KOPT-K1 (cell line): ENCODE results near the gene LMOD3.

Experiments
- H3K27ac ChIP-seq: fragments of 200-600 bp; sonication (generic); 2 replicates; pipeline ENCODE4 v1.5.1; 2016; ENCODE audit warnings: antibody characterized with exemption, mild to moderate bottlenecking, low read depth, low read length; ENCODE audit not compliant: poor library complexity, severe bottlenecking
- H3K36me3 ChIP-seq: fragments of 200-600 bp; sonication (generic); 2 replicates; pipeline ENCODE4 v1.5.1; 2017; ENCODE audit warnings: antibody characterized with exemption, mild to moderate bottlenecking, low read length, moderate library complexity; ENCODE audit not compliant: insufficient read depth
- H3K9me3 ChIP-seq: fragments of 200-600 bp; sonication (generic); 2 replicates; pipeline ENCODE4 v1.5.1; 2017; ENCODE audit warnings: antibody characterized with exemption, low read length, mild to moderate bottlenecking; ENCODE audit not compliant: insufficient read depth, poor library complexity, severe bottlenecking

LMOD3 gene

DNA sequence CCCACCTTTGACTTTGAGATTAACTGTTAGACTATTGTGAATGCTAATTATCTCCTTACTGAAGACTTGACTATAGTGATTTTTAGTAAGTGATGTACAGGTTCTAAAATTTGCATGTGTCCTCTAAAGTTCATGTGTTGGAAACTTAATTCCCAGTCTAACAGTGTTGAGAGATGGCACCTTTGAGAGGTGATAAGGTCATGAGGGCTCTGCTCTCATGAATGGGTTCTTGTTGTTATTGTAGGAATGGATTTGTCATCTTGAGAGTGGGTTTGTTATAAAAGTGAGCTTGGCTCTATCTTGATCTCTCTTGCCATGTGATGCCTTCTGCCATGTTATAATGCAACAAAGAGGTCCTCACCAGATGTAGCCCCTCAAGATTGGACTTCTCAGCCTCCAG is 18.9 kb upstream of the LMOD3 start:
- Histone ChIP-seq H3K36me3 (no peaks in the 10 kb centered on the region), H3K27ac (no peak overlapping the region), H3K9me3 (no peaks in the 10 kb centered on the region)

DNA sequence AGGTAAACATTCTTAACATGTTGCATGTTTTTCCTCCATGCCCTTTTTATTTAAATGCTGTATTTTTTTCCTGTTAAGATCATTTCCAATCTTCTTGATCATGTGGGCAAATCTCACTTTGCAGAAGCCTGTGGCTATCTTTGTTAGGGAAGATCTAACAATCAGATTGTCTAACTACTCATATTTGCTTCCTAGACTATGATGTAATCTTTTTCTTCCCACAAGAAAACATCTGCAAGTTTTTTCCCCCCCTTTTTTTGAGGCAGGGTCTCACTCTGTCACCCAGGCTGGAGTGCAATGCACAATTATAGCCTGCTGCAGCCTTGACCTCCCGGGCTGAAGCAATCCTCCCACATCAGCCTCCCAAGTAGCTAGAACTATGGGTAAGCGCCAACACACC is 15.0 kb upstream of the LMOD3 start:
- Histone ChIP-seq H3K27ac (no peak overlapping the region), H3K9me3 (no peaks in the 10 kb centered on the region), H3K36me3 (no peaks in the 10 kb centered on the region)

DNA sequence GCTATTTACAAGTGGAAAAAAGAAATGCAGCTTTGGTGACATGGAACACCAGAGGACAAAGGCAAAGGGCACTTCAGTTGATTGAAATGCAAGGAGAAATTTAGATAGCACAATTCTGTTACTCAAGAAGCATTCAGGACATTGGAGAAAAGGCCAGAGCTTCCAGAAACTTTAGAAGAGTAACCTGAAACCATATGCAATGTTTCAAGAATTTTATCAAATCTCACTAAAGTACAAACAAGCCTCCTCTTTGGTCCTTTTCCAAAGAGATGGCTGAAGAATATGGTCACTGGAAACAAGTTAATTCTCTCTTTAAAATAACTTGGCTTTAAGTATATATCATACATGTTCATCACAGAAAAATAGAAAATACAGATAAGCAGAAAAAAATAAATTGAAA is 14.6 kb upstream of the LMOD3 start:
- Histone ChIP-seq H3K9me3 (no peaks in the 10 kb centered on the region), H3K27ac (no peak overlapping the region), H3K36me3 (no peaks in the 10 kb centered on the region)

DNA sequence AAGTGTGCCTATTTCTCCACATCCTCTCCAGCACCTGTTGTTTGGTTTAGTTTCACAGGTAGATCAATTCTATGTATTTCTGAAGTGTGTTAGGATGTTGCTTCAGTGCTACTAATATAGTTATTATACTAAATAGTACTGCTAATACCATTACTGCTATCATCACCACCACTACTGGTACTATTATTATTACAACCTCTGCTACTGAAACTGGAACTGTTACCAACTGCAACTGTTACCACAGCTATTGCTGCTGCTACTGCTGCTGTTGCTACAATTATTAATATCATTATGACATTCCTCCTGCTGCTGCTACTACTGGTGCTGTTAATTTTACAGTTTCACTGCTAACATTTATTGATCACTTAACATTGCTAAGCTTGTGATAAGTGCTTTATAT is 8.3 kb upstream of the LMOD3 start:
- Histone ChIP-seq H3K36me3 (no peaks in the 10 kb centered on the region), H3K9me3 (no peaks in the 10 kb centered on the region), H3K27ac (no peak overlapping the region)

DNA sequence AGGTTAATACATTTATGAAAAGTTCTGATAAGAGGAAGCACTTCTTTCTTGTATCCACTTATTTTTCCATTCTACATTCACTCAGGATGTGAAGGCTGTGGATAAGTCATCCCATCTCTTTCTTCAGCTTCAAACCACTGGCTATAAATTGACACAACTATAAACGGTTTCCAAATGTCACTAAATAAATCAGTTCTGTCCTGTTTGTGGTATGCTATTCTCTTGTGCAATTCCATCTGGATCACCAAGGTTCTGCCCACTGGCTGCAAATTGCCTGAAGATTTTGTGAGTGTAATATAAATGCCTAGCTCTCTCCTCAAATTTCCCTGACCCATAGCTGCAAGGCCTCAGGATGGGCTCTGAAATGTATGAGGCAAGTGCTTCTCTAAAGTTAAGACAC is 7.1 kb upstream of the LMOD3 start:
- Histone ChIP-seq H3K27ac (no peak overlapping the region), H3K36me3 (no peaks in the 10 kb centered on the region), H3K9me3 (no peaks in the 10 kb centered on the region)

DNA sequence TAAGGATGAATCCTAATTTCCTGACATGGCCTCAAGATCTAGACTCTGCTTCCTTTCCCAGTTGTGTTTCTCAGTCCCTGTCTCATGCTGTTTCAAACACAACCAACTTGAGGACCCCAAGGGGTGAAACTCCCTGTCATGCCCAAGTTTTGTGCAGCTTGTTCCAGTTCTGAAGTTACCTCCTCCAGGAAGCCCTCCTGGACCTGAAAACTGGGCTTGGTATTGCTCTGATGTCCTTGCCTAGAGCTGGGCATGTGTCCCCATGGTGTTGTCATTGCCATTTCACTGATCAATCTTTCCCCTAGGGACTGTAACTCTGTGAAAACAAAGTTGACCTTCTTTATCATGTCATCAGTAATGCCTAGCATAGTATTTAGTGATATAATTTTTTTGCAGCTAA is 6.1 kb upstream of the LMOD3 start:
- Histone ChIP-seq H3K27ac (no peak overlapping the region), H3K36me3 (no peaks in the 10 kb centered on the region), H3K9me3 (no peaks in the 10 kb centered on the region)

DNA sequence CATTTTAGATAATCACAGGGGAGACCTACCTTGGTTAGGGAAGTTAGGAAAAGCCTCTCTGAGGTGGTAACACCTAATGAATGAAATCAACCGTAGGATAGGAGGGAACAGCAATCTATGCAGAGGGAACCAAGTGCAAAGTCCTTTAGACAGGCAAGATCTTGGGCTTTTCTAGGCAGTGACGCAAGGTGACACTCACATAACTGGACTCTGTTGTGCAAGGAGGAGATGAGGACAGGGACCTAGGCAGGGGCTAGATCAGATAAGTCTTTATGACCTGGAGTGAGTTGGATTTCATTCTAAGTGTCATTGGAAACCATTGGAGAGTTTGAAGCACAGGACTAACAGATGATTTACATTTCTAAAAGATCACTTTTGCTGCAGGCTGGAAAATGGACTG is 4.6 kb upstream of the LMOD3 start:
- Histone ChIP-seq H3K27ac (no peak overlapping the region), H3K36me3 (no peaks in the 10 kb centered on the region), H3K9me3 (no peaks in the 10 kb centered on the region)

DNA sequence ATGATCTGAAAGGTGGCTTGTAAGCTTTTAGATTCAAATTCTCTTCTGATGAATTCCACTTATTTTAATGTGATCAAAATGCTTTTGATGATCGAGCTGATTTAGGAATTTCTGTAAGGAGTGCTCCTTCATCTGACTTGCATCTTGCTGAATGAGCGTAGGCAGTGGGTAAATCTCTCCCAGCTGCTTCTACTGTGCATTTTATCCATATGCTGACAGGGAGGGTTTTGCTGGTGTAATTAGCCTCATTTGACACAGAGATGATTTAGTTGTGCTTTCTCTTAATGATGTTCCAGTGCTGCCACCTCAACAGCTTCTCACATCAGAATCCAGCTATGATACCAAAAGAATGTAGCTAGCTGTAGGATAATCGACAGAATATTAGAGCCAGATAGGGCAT is 3.8 kb upstream of the LMOD3 start:
- H3K9me3 ChIP-seq: no peaks in the 10 kb centered on the region
- no peaks in the 10 kb centered on the region for H3K36me3 ChIP-seq
- no peak overlapping the region for H3K27ac ChIP-seq

DNA sequence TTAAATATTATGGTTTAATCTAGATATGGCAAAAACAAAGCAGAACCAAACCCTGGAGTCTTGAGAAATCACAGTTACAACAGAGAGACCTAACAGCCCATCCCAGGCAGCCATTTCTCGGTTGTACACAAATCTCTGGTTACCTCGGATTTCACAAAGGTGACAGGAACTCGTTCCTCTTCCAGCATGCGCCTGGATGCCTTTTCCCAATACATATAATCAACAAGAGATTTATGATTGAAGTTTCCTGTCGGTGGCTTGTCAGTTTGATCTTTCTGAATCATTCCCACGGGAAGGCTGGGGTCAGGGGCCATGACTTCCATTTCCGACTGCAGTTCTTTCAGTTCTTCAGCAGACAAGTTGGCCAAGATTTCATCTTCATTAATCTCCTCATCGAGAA is 445 bp downstream of the LMOD3 start:
- no peaks in the 10 kb centered on the region for H3K9me3 ChIP-seq
- H3K27ac ChIP-seq: no peak overlapping the region
- H3K36me3 ChIP-seq: no peaks in the 10 kb centered on the region

DNA sequence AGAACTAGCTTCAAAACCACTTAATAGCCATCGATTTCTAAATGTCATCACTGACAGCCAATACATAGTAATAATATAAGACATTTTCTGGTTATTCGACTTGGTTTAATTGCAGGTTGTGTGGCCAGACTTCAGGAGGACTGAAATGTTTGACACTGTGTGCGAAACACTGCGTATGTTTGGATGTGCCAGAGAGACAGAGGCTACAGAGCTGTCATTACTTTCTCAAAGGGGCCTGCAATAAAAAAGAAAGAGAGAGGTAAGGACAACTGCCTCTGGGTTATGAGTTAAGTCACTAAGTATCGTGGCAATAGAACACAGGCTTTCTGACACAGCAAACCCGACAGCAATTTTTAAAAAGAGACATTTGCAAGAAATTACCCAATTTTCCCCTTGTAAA is 882 bp downstream of the LMOD3 start:
- Histone ChIP-seq H3K27ac (no peak overlapping the region), H3K36me3 (no peaks in the 10 kb centered on the region), H3K9me3 (no peaks in the 10 kb centered on the region)

DNA sequence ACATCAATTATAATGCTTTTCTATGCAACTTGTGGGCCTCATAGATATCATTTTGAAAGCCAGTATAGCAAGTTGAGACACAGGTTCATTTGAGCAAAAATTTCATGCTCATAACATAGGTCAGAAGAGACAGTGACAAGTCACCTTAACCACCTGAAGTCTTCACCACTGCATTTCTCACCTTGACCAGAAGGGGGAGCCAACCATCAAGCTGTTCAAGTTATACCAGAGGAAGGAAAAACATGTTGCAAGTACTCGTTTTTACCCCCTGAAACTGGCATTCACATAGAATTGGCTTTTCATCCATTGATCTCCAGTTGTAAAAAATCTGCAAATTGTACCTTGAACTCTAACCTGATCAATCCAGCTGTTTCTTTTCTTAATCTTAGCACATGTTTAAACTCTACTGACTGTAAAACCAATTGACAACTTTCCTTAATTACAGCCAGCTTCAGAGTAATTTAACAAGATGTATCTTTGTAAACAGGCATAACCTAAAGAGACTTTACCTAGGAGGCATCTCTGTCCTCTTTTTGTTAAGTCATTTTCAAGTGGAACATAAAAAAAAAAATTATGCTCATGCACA is 1.4 kb downstream of the LMOD3 start:
- Histone ChIP-seq H3K9me3 (no peaks in the 10 kb centered on the region), H3K27ac (no peak overlapping the region), H3K36me3 (no peaks in the 10 kb centered on the region)

DNA sequence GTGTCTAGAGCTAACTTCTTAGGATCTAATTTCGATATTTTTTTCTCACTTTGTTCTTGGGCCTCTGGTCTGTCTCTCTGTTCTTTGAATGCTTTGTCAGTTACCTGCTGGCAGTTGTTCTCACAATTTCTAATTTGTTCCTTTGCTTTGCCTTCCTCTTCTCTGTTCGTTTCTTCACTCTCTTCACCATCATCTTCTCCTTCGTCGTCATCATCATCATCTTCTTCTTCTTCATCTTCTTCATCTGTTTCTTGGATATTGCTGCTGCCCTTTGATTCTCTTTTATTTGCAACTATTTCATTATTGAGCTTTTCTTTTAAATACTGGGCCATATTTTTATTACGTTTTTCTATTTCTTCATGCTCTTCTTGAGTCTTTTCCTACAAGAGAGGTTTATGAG is 2.7 kb downstream of the LMOD3 start:
- H3K9me3 ChIP-seq: no peaks in the 10 kb centered on the region
- no peaks in the 10 kb centered on the region for H3K36me3 ChIP-seq

DNA sequence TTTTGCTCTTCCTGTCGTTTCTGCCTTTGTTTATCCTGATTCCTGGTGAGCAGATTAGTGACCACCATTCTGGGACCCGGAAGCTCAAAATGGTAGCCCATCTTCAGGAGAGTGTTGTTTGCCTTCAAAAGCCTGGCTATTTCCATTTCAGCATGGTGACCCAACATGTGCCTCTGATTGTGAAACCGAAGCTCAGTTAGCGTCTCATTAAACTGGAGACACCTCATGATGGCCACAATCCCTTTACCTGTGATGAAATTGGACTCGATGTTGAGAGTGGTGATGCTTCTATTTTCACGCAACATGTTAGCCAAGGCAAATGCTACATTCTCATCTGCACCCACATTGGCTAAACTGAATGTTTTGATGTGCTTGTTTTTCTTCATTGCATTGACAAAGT is 3.3 kb downstream of the LMOD3 start:
- Histone ChIP-seq H3K9me3 (no peaks in the 10 kb centered on the region), H3K27ac (no peak overlapping the region), H3K36me3 (no peaks in the 10 kb centered on the region)

More for the DNA sequence above, 2.7 kb downstream of the LMOD3 start:
- no peak overlapping the region for H3K27ac ChIP-seq

DNA sequence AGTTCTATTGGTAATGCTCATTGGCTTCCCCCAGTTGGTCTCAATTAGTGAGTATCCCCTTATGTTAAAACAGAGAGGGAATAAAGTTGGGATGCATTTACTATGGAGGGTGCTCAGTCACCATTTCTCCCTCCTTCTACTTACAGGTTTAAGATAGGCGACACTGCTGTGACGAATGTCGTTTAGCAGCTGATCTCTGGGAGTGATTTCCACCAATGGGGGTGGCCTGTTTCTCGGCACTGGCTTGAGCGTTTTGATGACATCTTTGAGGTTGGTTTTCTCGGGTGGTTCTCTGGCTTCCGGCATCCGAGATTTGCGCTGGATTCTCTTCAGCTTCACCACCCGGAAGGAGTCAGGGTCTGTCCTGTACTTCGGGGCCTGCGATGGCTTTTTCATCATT is 3.8 kb downstream of the LMOD3 start:
- H3K27ac ChIP-seq: no peak overlapping the region
- H3K36me3 ChIP-seq: no peaks in the 10 kb centered on the region
- no peaks in the 10 kb centered on the region for H3K9me3 ChIP-seq

DNA sequence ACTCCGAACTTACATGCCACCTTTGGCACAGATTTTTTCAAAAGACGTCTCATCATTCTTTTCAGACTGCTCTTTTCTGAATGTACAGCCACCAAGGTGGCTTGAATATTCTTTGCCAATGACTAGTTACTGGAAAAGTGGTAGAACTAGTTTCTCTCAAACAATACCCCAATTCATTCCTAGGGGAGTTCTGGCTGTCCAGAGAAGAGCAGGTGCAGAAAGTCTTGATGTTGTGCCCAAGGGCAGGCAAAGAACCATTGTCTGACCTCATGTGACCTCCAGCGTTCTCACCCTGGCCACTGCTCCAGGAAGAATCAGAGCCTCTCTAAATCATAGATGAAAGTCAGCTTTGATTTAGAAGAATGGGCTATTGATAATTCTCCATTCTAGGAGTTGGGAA is 5.5 kb downstream of the LMOD3 start:
- H3K36me3 ChIP-seq: no peaks in the 10 kb centered on the region
- no peaks in the 10 kb centered on the region for H3K9me3 ChIP-seq
- no peak overlapping the region for H3K27ac ChIP-seq

DNA sequence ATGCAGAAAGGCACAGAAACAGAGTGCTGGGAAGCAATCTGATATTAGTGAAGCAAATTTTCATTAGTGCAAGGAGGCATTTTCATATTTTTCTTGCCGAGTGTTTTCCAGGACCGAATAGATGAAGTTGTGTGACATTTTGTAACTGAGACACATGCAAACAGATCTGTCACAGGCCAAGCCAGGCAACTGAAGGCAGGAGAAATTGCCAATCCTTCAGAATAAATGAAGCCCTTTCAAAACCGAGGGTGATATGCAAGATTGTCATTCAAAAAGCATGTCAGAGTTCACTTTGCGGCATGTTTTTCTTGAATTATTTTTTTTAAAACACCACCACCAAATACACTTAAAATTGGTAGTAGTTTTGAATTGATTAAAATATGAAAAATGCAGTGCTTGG is 6.2 kb downstream of the LMOD3 start:
- Histone ChIP-seq H3K36me3 (no peaks in the 10 kb centered on the region), H3K27ac (no peak overlapping the region)

DNA sequence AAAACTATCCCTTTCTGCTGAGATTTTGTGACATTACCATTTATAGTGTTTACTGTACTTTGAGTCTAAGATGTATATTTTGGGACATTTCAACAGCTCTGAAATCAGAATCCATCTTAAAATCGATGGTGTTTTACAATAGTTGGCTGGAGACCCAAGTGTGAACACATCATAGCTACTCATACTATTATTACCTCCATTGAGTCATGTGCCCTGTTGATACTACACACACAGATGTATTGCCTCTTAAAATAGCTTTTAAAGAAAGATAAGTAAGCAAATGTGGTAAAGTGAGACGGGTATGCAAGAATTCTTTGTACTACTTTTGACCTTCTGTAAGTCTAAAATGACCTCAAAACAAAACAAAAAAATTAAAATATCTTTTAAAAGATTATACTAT is 6.7 kb downstream of the LMOD3 start:
- no peak overlapping the region for H3K27ac ChIP-seq
- no peaks in the 10 kb centered on the region for H3K36me3 ChIP-seq
- H3K9me3 ChIP-seq: no peaks in the 10 kb centered on the region

More for the DNA sequence above, 6.2 kb downstream of the LMOD3 start:
- H3K9me3 ChIP-seq: no peaks in the 10 kb centered on the region
